K562 (cell line): ENCODE results near the gene FAM156A. TPM values are rescaled to one million over a fixed set of nuclear protein-coding genes. Genes with fewer than 3 reads are reported as not detected.

Experiments
- ATAC-seq: fragments of 200-7000 bp; cut with Tn5 transposase; 3 replicates; pipeline ENCODE4 v1.9.1; 2020; ENCODE audit warnings: moderate library complexity
- BruUV-seq: library from RNA; stranded (reverse); fragments of 400-500 nt; replicated peaks from 2 replicates; lab custom pipeline; 2021; lab: Mats Ljungman, UMichigan
- CTCF ChIA-PET: fragments of 300-600 bp; formaldehyde crosslinking; extraction: SDS; loops from one replicate; lab custom pipeline; 2021; ENCODE audit warnings: low intra/inter-chr PET ratio; lab: Yijun Ruan, JAX
- POLR2A ChIA-PET: fragments of 300-600, 350-650 bp; sonication (Branson Sonifier 250); formaldehyde crosslinking; extraction: SDS; loops from one replicate; lab custom pipeline; 2021; ENCODE audit warnings: antibody characterized with exemption, inconsistent platforms; lab: Yijun Ruan, JAX
- DNase-seq, 4 experiments: peaks; one replicate each; pipeline versions ENCODE4 v3.0.0 to v3.0.0-alpha.2; 2011 to 2018; ENCODE audit warnings: low spot score in 3 of 4, mixed read lengths in 3 of 4; ENCODE audit errors: extremely low read depth in 1 of 4
- FAIRE-seq: peaks from 2 replicates; lab custom pipeline; 2011; peaks lifted over from hg19 to GRCh38; lab: Jason Lieb, UNC
- H2AFZ ChIP-seq: 2 replicates; pipeline ENCODE4 v1.6.0; 2011; ENCODE audit warnings: low read depth, low read length, control low read depth, inconsistent platforms
- H3K27ac ChIP-seq: fragments of 200-600 bp; 3 replicates; pipeline ENCODE4 v1.8.0; 2011; ENCODE audit warnings: low read depth, mild to moderate bottlenecking, control low read depth, inconsistent platforms, low read length, moderate library complexity, mixed read lengths; ENCODE audit errors: extremely low read depth
- H3K27me3 ChIP-seq, 2 experiments: fragments of 300-600 bp in 1 of 2; 2 replicates in 1 of 2; 3 replicates in 1 of 2; pipeline versions ENCODE4 v1.6.0 to v1.8.0; 2011; ENCODE audit warnings: inconsistent platforms in 2 of 2, low read length in 2 of 2, mild to moderate bottlenecking in 1 of 2, mixed read lengths in 1 of 2, moderate library complexity in 1 of 2; ENCODE audit not compliant: control insufficient read depth in 2 of 2, insufficient read depth in 2 of 2
- H3K36me3 ChIP-seq: fragments of 300-600 bp; 3 replicates; pipeline ENCODE4 v1.8.0; 2011; ENCODE audit warnings: mild to moderate bottlenecking, low read length, inconsistent platforms; ENCODE audit not compliant: control insufficient read depth, insufficient read depth
- H3K4me1 ChIP-seq, 2 experiments: fragments of 200-600 bp in 1 of 2; replicated peaks in 1 of 2; 2 replicates in 1 of 2; 3 replicates in 1 of 2; pipeline versions ENCODE4 v1.5.1 to v1.8.0; 2011; ENCODE audit warnings: inconsistent platforms in 2 of 2, low read length in 2 of 2, mild to moderate bottlenecking in 1 of 2, mixed read lengths in 1 of 2, moderate library complexity in 1 of 2; ENCODE audit not compliant: control insufficient read depth in 2 of 2, insufficient read depth in 2 of 2
- H3K4me2 ChIP-seq: 2 replicates; pipeline ENCODE4 v1.6.1; 2011; ENCODE audit warnings: low read length, control low read depth, inconsistent platforms, mixed read lengths; ENCODE audit not compliant: insufficient read depth
- H3K4me3 ChIP-seq: fragments of 200-600 bp; sonication (generic), shearing (Covaris generic); 2 replicates; pipeline ENCODE4 v1.5.1; 2016; ENCODE audit warnings: control low read depth, inconsistent platforms
- H3K79me2 ChIP-seq: fragments of 200-600 bp; 3 replicates; pipeline ENCODE4 v1.8.0; 2011; ENCODE audit warnings: low read length, inconsistent platforms; ENCODE audit not compliant: control insufficient read depth, insufficient read depth
- H3K9ac ChIP-seq, 2 experiments: 2 replicates each; pipeline versions ENCODE4 v1.6.0 to v1.6.1; 2011; ENCODE audit warnings: low read depth in 2 of 2, low read length in 2 of 2, control low read depth in 1 of 2, inconsistent platforms in 1 of 2, mild to moderate bottlenecking in 1 of 2, mixed read lengths in 1 of 2; ENCODE audit not compliant: insufficient read depth in 1 of 2
- H3K9me1 ChIP-seq: one replicate; pipeline ENCODE4 v1.6.0; 2011; ENCODE audit warnings: inconsistent platforms, mild to moderate bottlenecking, low read length, moderate library complexity; ENCODE audit not compliant: control insufficient read depth, insufficient read depth
- H3K9me3 ChIP-seq: replicated peaks from 2 replicates; pipeline ENCODE4 v1.5.1; 2011; ENCODE audit warnings: low read depth, low read length, inconsistent platforms; ENCODE audit not compliant: control insufficient read depth, insufficient read depth
- H4K20me1 ChIP-seq: replicated peaks from 2 replicates; pipeline ENCODE4 v1.6.1; 2011; ENCODE audit warnings: low read length, inconsistent platforms, mixed read lengths; ENCODE audit not compliant: control insufficient read depth, insufficient read depth
- HDAC8 ChIP-seq: fragments of 450-650 bp; IDR thresholded peaks from 2 replicates; pipeline ENCODE4 v1.6.1; 2016; ENCODE audit warnings: mild to moderate bottlenecking, missing genetic modification characterization, moderate library complexity, missing compliant biosample characterization
- HMG20A ChIP-seq: fragments of 450-650 bp; formaldehyde crosslinking; conservative IDR thresholded peaks from 2 replicates; pipeline ENCODE4 v1.4.0; 2020; ENCODE audit warnings: mild to moderate bottlenecking, mixed read lengths
- NR2C2 ChIP-seq, 2 experiments: fragments of 200-800 bp in 1 of 2; sonication (Bioruptor generic) in 1 of 2; sonication (generic) in 1 of 2; formaldehyde crosslinking in 1 of 2; IDR thresholded peaks; 2 replicates each; pipeline versions ENCODE4 v1.6.1 to v1.8.0; 2016 to 2022; ENCODE audit warnings: mild to moderate bottlenecking in 1 of 2, missing compliant biosample characterization in 1 of 2, missing genetic modification characterization in 1 of 2, missing genetic modification reagents in 1 of 2
- OTX1 ChIP-seq: fragments of 450-650 bp; formaldehyde crosslinking; IDR thresholded peaks from 2 replicates; pipeline ENCODE4 v1.4.0; 2022; ENCODE audit warnings: mild to moderate bottlenecking
- STAG1 ChIP-seq: sonication (generic); formaldehyde crosslinking; IDR thresholded peaks from 2 replicates; pipeline ENCODE4 v1.5.0; 2020; ENCODE audit warnings: missing genetic modification reagents, borderline replicate concordance
- TEAD2 ChIP-seq: fragments of 450-650 bp; IDR thresholded peaks from 2 replicates; pipeline ENCODE4 v1.6.1; 2016; ENCODE audit warnings: missing genetic modification characterization, control low read depth, missing compliant biosample characterization
- TRIM24 ChIP-seq, 2 experiments: fragments of 450-650 bp; IDR thresholded peaks; 2 replicates each; pipeline ENCODE4 v1.6.1; 2016
- WGBS: fragments of 100-300 bp; shearing (Covaris generic); methylation state at CpG from one replicate; pipeline ENCODE4 v1.1.6; 2016; ENCODE audit warnings: low coverage, mixed read lengths; ENCODE audit not compliant: insufficient coverage; ENCODE audit errors: missing lambda C conversion rate; 5-methylcytosine and 5-hydroxymethylcytosine counted together
- in situ Hi-C: fragments of 300-500 bp; cut with MboI; formaldehyde crosslinking; loops from 4 replicates; pipeline ENCODE4 v1.15.0; 2018; ENCODE audit warnings: inconsistent platforms, mixed read lengths
- intact Hi-C: fragments of 100-400 bp; cut with micrococcal nuclease; formaldehyde crosslinking; loops from 2 replicates; pipeline ENCODE4 v1.14.2; 2022
- polyA plus RNA-seq, 8 experiments: library from polyadenylated mRNA; depleted of rRNA in 4 of 8; stranded (reverse) in 5 of 8; unstranded in 3 of 8; fragments of >200 nt; fragmentation: Nextera tagmentation in 2 of 8; fragmentation: Illumina TruSeq in 1 of 8; extraction: Ambion mirVana in 2 of 8; extraction: Trizol in 1 of 8; gene quantifications; 2 replicates each; pipeline versions ENCODE4 v1.2.1 to v1.2.3, GENCODE V29; 2011 to 2014; ENCODE audit warnings: inconsistent platforms in 1 of 8, missing spikeins in 1 of 8
- total RNA-seq, 7 experiments: library from RNA; depleted of rRNA in 6 of 7; stranded (reverse); fragments of >200 nt in 6 of 7; fragmentation: Illumina TruSeq in 2 of 7; extraction: Trizol in 2 of 7; gene quantifications; 2 replicates each; pipeline versions ENCODE4 v1.2.1 to v1.2.3, GENCODE V29; 2011 to 2021; ENCODE audit warnings: low replicate concordance in 1 of 7
- TF ChIP-seq, protein P1 (sequence below), 2 experiments: fragments of 450-650 bp; formaldehyde crosslinking in 1 of 2; IDR thresholded peaks; 2 replicates each; pipeline versions ENCODE4 v1.4.0 to v1.6.1; 2014 to 2020; ENCODE audit warnings: mild to moderate bottlenecking in 2 of 2, borderline replicate concordance in 1 of 2, low read depth in 1 of 2
- TF ChIP-seq, protein P2 (sequence below): sonication (generic); formaldehyde crosslinking; IDR thresholded peaks from 2 replicates; pipeline ENCODE4 v1.8.1; 2022; ENCODE audit warnings: missing genetic modification reagents

FAM156A gene
- total and polyA plus RNA-seq, 9 of the 15 experiments (the other 6 are each of a cell fraction or from before 2014, with no cell fraction given): 1.9 to 20.3 (median 8.6) TPM

DNA sequence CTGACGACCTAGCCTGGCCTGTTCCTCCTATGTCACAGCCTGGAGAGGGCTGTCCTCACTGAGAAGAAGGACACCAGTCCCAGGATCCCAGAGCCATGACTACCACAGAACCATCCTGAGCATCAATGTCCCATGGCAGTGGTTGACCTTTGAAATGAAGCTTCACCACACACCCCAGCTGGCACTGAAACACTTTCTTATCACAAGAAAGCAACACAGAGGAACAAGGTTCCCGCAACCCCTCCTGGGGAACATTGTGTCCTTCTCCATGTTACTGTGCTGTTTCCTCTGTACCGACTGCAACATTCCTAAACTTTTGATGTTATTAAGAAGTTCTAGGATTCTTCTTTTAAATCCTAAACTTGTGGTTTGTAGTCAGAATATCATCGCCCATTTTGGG lies 21.2 kb upstream of the FAM156A start:
- no peaks in the 10 kb centered on the region for H3K9me1 ChIP-seq
- intact Hi-C loops: no loop called here
- H3K27ac ChIP-seq: no peak overlapping the region
- H3K36me3 ChIP-seq: no peaks in the 10 kb centered on the region
- H3K9me3 ChIP-seq: no peaks in the 10 kb centered on the region
- TF ChIP-seq, protein P1, sequence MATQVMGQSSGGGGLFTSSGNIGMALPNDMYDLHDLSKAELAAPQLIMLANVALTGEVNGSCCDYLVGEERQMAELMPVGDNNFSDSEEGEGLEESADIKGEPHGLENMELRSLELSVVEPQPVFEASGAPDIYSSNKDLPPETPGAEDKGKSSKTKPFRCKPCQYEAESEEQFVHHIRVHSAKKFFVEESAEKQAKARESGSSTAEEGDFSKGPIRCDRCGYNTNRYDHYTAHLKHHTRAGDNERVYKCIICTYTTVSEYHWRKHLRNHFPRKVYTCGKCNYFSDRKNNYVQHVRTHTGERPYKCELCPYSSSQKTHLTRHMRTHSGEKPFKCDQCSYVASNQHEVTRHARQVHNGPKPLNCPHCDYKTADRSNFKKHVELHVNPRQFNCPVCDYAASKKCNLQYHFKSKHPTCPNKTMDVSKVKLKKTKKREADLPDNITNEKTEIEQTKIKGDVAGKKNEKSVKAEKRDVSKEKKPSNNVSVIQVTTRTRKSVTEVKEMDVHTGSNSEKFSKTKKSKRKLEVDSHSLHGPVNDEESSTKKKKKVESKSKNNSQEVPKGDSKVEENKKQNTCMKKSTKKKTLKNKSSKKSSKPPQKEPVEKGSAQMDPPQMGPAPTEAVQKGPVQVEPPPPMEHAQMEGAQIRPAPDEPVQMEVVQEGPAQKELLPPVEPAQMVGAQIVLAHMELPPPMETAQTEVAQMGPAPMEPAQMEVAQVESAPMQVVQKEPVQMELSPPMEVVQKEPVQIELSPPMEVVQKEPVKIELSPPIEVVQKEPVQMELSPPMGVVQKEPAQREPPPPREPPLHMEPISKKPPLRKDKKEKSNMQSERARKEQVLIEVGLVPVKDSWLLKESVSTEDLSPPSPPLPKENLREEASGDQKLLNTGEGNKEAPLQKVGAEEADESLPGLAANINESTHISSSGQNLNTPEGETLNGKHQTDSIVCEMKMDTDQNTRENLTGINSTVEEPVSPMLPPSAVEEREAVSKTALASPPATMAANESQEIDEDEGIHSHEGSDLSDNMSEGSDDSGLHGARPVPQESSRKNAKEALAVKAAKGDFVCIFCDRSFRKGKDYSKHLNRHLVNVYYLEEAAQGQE (IDR thresholded peaks at IDR 0.05; ENCODE audit: borderline replicate concordance): no peak
- TF ChIP-seq, protein P1 (CRISPR knock-in tag; IDR thresholded peaks at IDR 0.05; ENCODE audit: low read depth): no peak
- TF ChIP-seq NR2C2 (CRISPR knock-in tag; IDR thresholded peaks at IDR 0.05): no peak
- no peak for TF ChIP-seq NR2C2 (tag; IDR thresholded peaks at IDR 0.05)
- no peak for TF ChIP-seq HMG20A (CRISPR knock-in tag)
- no peak for TF ChIP-seq TEAD2 (tag)
- TF ChIP-seq, protein P2, sequence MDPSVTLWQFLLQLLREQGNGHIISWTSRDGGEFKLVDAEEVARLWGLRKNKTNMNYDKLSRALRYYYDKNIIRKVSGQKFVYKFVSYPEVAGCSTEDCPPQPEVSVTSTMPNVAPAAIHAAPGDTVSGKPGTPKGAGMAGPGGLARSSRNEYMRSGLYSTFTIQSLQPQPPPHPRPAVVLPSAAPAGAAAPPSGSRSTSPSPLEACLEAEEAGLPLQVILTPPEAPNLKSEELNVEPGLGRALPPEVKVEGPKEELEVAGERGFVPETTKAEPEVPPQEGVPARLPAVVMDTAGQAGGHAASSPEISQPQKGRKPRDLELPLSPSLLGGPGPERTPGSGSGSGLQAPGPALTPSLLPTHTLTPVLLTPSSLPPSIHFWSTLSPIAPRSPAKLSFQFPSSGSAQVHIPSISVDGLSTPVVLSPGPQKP (CRISPR knock-in tag): no peak
- no peak for TF ChIP-seq STAG1 (CRISPR knock-in tag)
- no peak for TF ChIP-seq OTX1 (CRISPR knock-in tag)
- no peak for TF ChIP-seq TRIM24 (IDR thresholded peaks at IDR 0.05)
- no peak for TF ChIP-seq HDAC8
- DNase-seq (no peak), FAIRE-seq (no peak), ATAC-seq (no peak)
- H3K4me1 ChIP-seq: no peaks in the 10 kb centered on the region; a peak in 1 of 5 replicates
- no TSS peak for BruUV-seq
- no peaks in the 10 kb centered on the region for H4K20me1 ChIP-seq
- H3K27me3 ChIP-seq: no peaks in the 10 kb centered on the region
- H3K79me2 ChIP-seq: no peaks in the 10 kb centered on the region
- in situ Hi-C loops: no loop called here
- ChIA-PET POLR2A (no interaction called here), CTCF (no interaction called here)
- H3K4me3 ChIP-seq: no peak overlapping the region
- no peak overlapping the region for H2AFZ ChIP-seq
- WGBS: 14% methylated on average over 4 of the region's 4 CpGs
- no peak overlapping the region for H3K9ac ChIP-seq
- H3K4me2 ChIP-seq: no peak overlapping the region
